HepG2 (cell line): ENCODE results near the gene NUP153. TPM values are rescaled to one million over a fixed set of nuclear protein-coding genes. Genes with fewer than 3 reads are reported as not detected.
"Not testable (repeated sequence)": the region's sequence is repeated elsewhere in the genome, so short reads cannot be mapped to it uniquely, and the experiment has no call there.

Experiments used
- ATAC-seq: fragments of 200-7000 bp; cut with Tn5 transposase; 3 replicates; pipeline ENCODE4 v1.9.1; 2020; ENCODE audit warnings: mild to moderate bottlenecking, moderate library complexity
- BruUV-seq: library from RNA; stranded (reverse); fragments of 400-500 nt; replicated peaks from 2 replicates; lab custom pipeline; 2021; lab: Mats Ljungman, UMichigan
- CTCF ChIA-PET: fragments of 300-600 bp; formaldehyde crosslinking; extraction: SDS; loops from one replicate; lab custom pipeline; 2021; ENCODE audit warnings: low total read pairs, inconsistent platforms, low intra/inter-chr PET ratio; lab: Yijun Ruan, JAX
- POLR2A ChIA-PET: fragments of 350-600 bp; sonication (Branson Sonifier 250); formaldehyde crosslinking; loops from one replicate; lab custom pipeline; 2020; ENCODE audit warnings: antibody characterized with exemption, inconsistent platforms; lab: Yijun Ruan, JAX
- DNase-seq: peaks from one replicate; pipeline ENCODE4 v3.0.0-alpha.2; 2015; ENCODE audit warnings: low spot score
- FAIRE-seq: peaks from 3 replicates; lab custom pipeline; 2011; peaks lifted over from hg19 to GRCh38; lab: Jason Lieb, UNC
- H2AFZ ChIP-seq: one replicate; pipeline ENCODE4 v1.6.1; 2011; ENCODE audit warnings: low read length, inconsistent platforms
- H3K27ac ChIP-seq: fragments of 300-600 bp; 3 replicates; pipeline ENCODE4 v1.8.0; 2011; ENCODE audit warnings: mixed run types, mild to moderate bottlenecking, mixed read lengths, low read length, inconsistent platforms; ENCODE audit not compliant: insufficient read depth; ENCODE audit errors: extremely low read length
- H3K27me3 ChIP-seq, 2 experiments: fragments of 200-600 bp in 1 of 2; 2 replicates in 1 of 2; 3 replicates in 1 of 2; pipeline versions ENCODE4 v1.6.0 to v1.8.0; 2011; ENCODE audit warnings: low read length in 2 of 2, mild to moderate bottlenecking in 2 of 2, moderate library complexity in 2 of 2, inconsistent platforms in 1 of 2; ENCODE audit not compliant: insufficient read depth in 2 of 2, control insufficient read depth in 1 of 2
- H3K36me3 ChIP-seq, 2 experiments: fragments of 200-600 bp in 1 of 2; replicated peaks in 1 of 2; 2 replicates in 1 of 2; 3 replicates in 1 of 2; pipeline versions ENCODE4 v1.5.1 to v1.8.0; 2011; ENCODE audit warnings: low read length in 2 of 2, inconsistent platforms in 1 of 2; ENCODE audit not compliant: insufficient read depth in 2 of 2, control insufficient read depth in 1 of 2
- H3K4me1 ChIP-seq: 2 replicates; pipeline ENCODE4 v1.5.1; 2012; ENCODE audit warnings: low read length, inconsistent platforms; ENCODE audit not compliant: insufficient read depth
- H3K4me2 ChIP-seq: 2 replicates; pipeline ENCODE4 v1.6.0; 2011; ENCODE audit warnings: low read depth, low read length, inconsistent platforms
- H3K4me3 ChIP-seq, 3 experiments: fragments of 200-600 bp in 1 of 3; sonication (generic), shearing (Covaris generic) in 1 of 3; replicated peaks in 1 of 3; 2 replicates each; pipeline ENCODE4 v1.5.1; 2011 to 2016; ENCODE audit warnings: low read length in 3 of 3, inconsistent platforms in 2 of 3, low read depth in 2 of 3, mild to moderate bottlenecking in 2 of 3, control low read depth in 1 of 3, mixed read lengths in 1 of 3; ENCODE audit not compliant: insufficient read depth in 1 of 3
- H3K79me2 ChIP-seq: one replicate; pipeline ENCODE4 v1.6.1; 2011; ENCODE audit warnings: low read length, inconsistent platforms; ENCODE audit not compliant: insufficient read depth
- H3K9ac ChIP-seq: 2 replicates; pipeline ENCODE4 v1.6.0; 2011; ENCODE audit warnings: mild to moderate bottlenecking, low read depth, low read length, inconsistent platforms; ENCODE audit not compliant: insufficient read depth
- H3K9me3 ChIP-seq: 2 replicates; pipeline ENCODE4 v1.5.1; 2012; ENCODE audit warnings: mild to moderate bottlenecking, low read length
- H4K20me1 ChIP-seq: 2 replicates; pipeline ENCODE4 v1.6.0; 2011; ENCODE audit warnings: inconsistent platforms, mild to moderate bottlenecking, low read length, moderate library complexity; ENCODE audit not compliant: insufficient read depth
- HNF4A ChIP-seq: sonication (generic); formaldehyde crosslinking; IDR thresholded peaks from 2 replicates; pipeline ENCODE4 v1.4.0; 2020; ENCODE audit warnings: missing genetic modification reagents
- NR2F6 ChIP-seq, 2 experiments: IDR thresholded peaks; 2 replicates each; pipeline ENCODE4 v1.6.1; 2016; ENCODE audit warnings: antibody characterized with exemption in 1 of 2, mild to moderate bottlenecking in 1 of 2
- RARA ChIP-seq: IDR thresholded peaks from 2 replicates; pipeline ENCODE4 v1.6.1; 2016; ENCODE audit warnings: missing genetic modification reagents, missing compliant biosample characterization
- WGBS: methylation state at CpG from one replicate; pipeline ENCODE4 v1.1.6; 2017; ENCODE audit warnings: low lambda C conversion rate; 5-methylcytosine and 5-hydroxymethylcytosine counted together
- in situ Hi-C: cut with HindIII; loops from 2 replicates; pipeline ENCODE4 v1.10.0; 2017; ENCODE audit warnings: low pct_unique_long_range_greater_than_20kb; ENCODE audit not compliant: extremely low pct_ligation_motif_present
- intact Hi-C: fragments of 100-400 bp; cut with micrococcal nuclease; formaldehyde crosslinking; loops from one replicate; pipeline ENCODE4 v1.10.0; 2022; ENCODE audit not compliant: unreplicated experiment
- polyA plus RNA-seq, 8 experiments: library from polyadenylated mRNA; depleted of rRNA in 3 of 8; stranded (reverse) in 7 of 8; unstranded in 1 of 8; fragments of >200 nt; fragmentation: Illumina TruSeq in 4 of 8; extraction: Trizol in 4 of 8; gene quantifications; 2 replicates each; pipeline versions ENCODE4 v1.2.1 to v1.2.3, GENCODE V29; 2011 to 2016; ENCODE audit warnings: low read depth in 4 of 8, missing spikeins in 1 of 8, mixed read lengths in 1 of 8; ENCODE audit not compliant: insufficient read depth in 1 of 8
- total RNA-seq, 5 experiments: library from RNA; depleted of rRNA; stranded (reverse); fragments of >200 nt; fragmentation: Illumina TruSeq; extraction: Trizol; gene quantifications; 2 replicates each; pipeline ENCODE4 v1.2.3, GENCODE V29; 2016; ENCODE audit warnings: low read depth in 1 of 5
- TF ChIP-seq, protein P1 (sequence below): sonication (generic); formaldehyde crosslinking; IDR thresholded peaks from 2 replicates; pipeline ENCODE4 v1.4.0; 2020; ENCODE audit warnings: missing genetic modification reagents
- TF ChIP-seq, protein P2 (sequence below): sonication (generic); formaldehyde crosslinking; IDR thresholded peaks from 2 replicates; pipeline ENCODE4 v1.4.0; 2020; ENCODE audit warnings: missing genetic modification reagents, mild to moderate bottlenecking, borderline replicate concordance
- TF ChIP-seq, protein P3 (sequence below): sonication (generic); formaldehyde crosslinking; IDR thresholded peaks from 2 replicates; pipeline ENCODE4 v1.4.0; 2020; ENCODE audit warnings: missing genetic modification reagents

The NUP153 gene
- total and polyA plus RNA-seq, 2 of the 13 experiments (the other 11 are each of a cell fraction or from before 2014, with no cell fraction given) = 29.8 to 55.2 TPM

DNA sequence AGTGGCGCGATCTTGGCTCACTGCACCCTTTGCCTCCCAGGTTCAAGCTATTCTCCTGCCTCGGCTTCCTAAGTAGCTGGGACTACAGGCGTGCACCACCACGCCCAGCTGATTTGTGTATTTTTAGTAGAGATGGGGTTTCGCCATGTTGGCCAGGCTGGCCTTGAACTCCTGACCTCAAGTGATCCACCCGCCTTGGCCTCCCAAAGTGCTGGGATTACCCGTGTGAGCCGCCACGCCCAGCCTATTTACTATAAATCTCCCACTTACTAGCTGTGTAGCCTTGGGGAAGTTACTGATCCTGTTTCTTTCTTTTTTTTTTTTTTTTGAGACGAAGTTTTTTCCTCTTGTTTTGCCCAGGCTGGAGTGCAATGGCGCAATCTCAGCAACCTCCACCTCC is 1.3 kb upstream of the NUP153 start:
- FAIRE-seq; BruUV-seq; ATAC-seq; CTCF ChIA-PET; H3K9me3 ChIP-seq; H2AFZ ChIP-seq; H3K9ac ChIP-seq; H3K36me3 ChIP-seq; H3K4me2 ChIP-seq; H3K27me3 ChIP-seq; in situ Hi-C loops; DNase-seq; H3K27ac ChIP-seq; H3K4me3 ChIP-seq; TF ChIP-seq NR2F6 (IDR thresholded peaks at IDR 0.05): not testable (repeated sequence)
- H3K79me2 ChIP-seq = peaks cover 29% of the 10 kb centered on the region
- WGBS = 82% methylated on average over 12 of the region's 12 CpGs
- TF ChIP-seq, protein P1, sequence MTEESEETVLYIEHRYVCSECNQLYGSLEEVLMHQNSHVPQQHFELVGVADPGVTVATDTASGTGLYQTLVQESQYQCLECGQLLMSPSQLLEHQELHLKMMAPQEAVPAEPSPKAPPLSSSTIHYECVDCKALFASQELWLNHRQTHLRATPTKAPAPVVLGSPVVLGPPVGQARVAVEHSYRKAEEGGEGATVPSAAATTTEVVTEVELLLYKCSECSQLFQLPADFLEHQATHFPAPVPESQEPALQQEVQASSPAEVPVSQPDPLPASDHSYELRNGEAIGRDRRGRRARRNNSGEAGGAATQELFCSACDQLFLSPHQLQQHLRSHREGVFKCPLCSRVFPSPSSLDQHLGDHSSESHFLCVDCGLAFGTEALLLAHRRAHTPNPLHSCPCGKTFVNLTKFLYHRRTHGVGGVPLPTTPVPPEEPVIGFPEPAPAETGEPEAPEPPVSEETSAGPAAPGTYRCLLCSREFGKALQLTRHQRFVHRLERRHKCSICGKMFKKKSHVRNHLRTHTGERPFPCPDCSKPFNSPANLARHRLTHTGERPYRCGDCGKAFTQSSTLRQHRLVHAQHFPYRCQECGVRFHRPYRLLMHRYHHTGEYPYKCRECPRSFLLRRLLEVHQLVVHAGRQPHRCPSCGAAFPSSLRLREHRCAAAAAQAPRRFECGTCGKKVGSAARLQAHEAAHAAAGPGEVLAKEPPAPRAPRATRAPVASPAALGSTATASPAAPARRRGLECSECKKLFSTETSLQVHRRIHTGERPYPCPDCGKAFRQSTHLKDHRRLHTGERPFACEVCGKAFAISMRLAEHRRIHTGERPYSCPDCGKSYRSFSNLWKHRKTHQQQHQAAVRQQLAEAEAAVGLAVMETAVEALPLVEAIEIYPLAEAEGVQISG (CRISPR knock-in tag) = 0 out of 2 replicates have a peak, but pooled peaks have one; percentile 22
- TF ChIP-seq, protein P2, sequence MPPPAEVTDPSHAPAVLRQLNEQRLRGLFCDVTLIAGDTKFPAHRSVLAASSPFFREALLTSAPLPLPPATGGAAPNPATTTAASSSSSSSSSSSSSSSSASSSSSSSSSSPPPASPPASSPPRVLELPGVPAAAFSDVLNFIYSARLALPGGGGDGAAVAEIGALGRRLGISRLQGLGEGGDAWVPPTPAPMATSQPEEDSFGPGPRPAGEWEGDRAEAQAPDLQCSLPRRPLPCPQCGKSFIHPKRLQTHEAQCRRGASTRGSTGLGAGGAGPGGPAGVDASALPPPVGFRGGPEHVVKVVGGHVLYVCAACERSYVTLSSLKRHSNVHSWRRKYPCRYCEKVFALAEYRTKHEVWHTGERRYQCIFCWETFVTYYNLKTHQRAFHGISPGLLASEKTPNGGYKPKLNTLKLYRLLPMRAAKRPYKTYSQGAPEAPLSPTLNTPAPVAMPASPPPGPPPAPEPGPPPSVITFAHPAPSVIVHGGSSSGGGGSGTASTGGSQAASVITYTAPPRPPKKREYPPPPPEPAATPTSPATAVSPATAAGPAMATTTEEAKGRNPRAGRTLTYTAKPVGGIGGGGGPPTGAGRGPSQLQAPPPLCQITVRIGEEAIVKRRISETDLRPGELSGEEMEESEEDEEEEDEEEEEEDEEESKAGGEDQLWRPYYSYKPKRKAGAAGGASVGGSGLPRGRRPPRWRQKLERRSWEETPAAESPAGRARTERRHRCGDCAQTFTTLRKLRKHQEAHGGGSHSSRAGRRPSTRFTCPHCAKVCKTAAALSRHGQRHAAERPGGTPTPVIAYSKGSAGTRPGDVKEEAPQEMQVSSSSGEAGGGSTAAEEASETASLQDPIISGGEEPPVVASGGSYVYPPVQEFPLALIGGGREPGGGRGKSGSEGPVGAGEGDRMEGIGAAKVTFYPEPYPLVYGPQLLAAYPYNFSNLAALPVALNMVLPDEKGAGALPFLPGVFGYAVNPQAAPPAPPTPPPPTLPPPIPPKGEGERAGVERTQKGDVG = peak; percentile 72; the same call in 1 of the 2 replicates
- TF ChIP-seq RARA (CRISPR knock-in tag) = peak; percentile 41; the same call in 1 of the 2 replicates
- 0 out of 2 replicates have a peak, but pooled peaks have one; percentile 24 for TF ChIP-seq NR2F6 (CRISPR knock-in tag; IDR thresholded peaks at IDR 0.05)
- TF ChIP-seq, protein P3, sequence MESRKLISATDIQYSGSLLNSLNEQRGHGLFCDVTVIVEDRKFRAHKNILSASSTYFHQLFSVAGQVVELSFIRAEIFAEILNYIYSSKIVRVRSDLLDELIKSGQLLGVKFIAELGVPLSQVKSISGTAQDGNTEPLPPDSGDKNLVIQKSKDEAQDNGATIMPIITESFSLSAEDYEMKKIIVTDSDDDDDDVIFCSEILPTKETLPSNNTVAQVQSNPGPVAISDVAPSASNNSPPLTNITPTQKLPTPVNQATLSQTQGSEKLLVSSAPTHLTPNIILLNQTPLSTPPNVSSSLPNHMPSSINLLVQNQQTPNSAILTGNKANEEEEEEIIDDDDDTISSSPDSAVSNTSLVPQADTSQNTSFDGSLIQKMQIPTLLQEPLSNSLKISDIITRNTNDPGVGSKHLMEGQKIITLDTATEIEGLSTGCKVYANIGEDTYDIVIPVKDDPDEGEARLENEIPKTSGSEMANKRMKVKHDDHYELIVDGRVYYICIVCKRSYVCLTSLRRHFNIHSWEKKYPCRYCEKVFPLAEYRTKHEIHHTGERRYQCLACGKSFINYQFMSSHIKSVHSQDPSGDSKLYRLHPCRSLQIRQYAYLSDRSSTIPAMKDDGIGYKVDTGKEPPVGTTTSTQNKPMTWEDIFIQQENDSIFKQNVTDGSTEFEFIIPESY = peak; percentile 61
- peak; percentile 5; the same call in 1 of the 2 replicates for TF ChIP-seq HNF4A
- peaks cover 49% of the 10 kb centered on the region for H3K4me1 ChIP-seq
- H4K20me1 ChIP-seq = peaks cover 14% of the 10 kb centered on the region
- POLR2A ChIA-PET = interaction anchor here (1.3 kb wide), 1 partner anchor 36 kb away, joined by 4 read pairs; no protein-coding TSS in a partner anchor
- intact Hi-C loops = loop anchor here (5.0 to 10.0 kb wide), 2 partner anchors 106 to 447 kb away; partner anchors contain the start of genes FAM8A1, KDM1B and TPMT
